ENCODE results near the gene PLEKHA5. TPM values are rescaled to one million over a fixed set of nuclear protein-coding genes. Genes with fewer than 3 reads are reported as not detected.

PLEKHA5 gene
- total RNA-seq, 4 donors from 2014 or later = 31.0 to 41.7 (median 34.1) TPM

DNA sequence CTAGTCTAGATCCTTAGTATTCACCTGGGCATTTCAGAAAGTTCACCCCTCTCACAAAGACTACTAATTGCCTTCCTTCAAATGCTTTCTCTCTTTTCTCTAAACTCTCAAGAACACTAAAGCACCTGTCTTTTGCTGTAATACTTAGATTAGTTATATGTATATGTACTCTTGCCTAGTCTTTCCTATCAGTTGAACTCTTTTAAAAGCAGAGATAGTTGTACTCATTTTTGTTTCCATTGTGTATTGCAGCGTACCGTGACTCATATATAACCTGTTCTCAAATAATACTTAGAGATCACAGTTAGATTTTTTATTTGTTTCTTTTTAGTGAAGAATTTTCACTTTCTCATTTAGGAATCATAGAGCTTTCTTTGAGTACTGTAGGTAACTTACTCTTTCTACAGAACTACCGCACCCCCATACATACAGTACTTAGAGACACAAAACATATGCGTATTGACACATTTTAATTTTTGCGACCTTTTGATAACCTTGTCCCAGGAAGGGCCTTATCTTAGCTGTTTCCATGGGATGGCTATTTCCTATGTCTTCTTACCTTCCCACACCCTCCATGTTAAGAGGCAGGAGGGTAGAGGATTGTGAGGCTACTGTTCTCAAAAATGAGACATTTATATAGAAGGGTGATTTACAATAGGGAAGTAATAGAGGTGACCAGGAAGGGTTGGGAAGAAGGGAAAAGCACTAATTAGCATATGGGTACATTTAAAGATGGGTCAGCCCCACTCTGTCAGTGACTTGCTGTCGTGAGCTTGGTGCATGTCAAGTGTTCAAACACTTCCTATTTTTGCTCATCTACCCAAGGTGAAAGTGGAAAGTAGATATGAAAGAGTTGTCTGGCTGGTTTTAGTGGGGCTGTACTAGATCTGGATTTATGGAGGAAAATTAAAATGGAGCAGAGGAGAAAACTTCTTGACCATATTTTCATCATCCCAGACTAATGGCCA, 74.3 kb downstream of the PLEKHA5 start:
- H3K4me3 ChIP-seq (ENCODE audit: low read depth, poor library complexity, severe bottlenecking) = no peak overlapping the region
- TF ChIP-seq POLR2A (IDR thresholded peaks at IDR 0.05) (no peak), CTCF (IDR thresholded peaks at IDR 0.05) (no peak)
- no peak for DNase-seq (ENCODE audit: low spot score in 2 of 2)
- intact Hi-C loops (cut with DNase I; ENCODE audit: low total_unique reads) = no loop called here
- WGBS, 2 donors = 97% methylated on average over 6 of the region's 6 CpGs

- intact Hi-C loops (cut with DNase I; ENCODE audit: low total_unique reads) = no loop called here
- DNase-seq (ENCODE audit: low spot score in 2 of 2) = no peak
- no peak overlapping the region for H3K4me3 ChIP-seq (ENCODE audit: low read depth, poor library complexity, severe bottlenecking)
- no peak for TF ChIP-seq POLR2A (IDR thresholded peaks at IDR 0.05)
- TF ChIP-seq CTCF (IDR thresholded peaks at IDR 0.05) = no peak
- WGBS, 2 donors = 63 to 73% methylated on average over 4 of the region's 4 CpGs
Measured at GRCh38 chr12:19205120-19205519, 75.6 kb downstream of the PLEKHA5 start.

- 92 to 93% methylated on average over 4 of the region's 4 CpGs for WGBS, 2 donors
- no peak for DNase-seq (ENCODE audit: low spot score in 2 of 2)
- no peak overlapping the region for H3K4me3 ChIP-seq (ENCODE audit: low read depth, poor library complexity, severe bottlenecking)
- intact Hi-C loops (cut with DNase I; ENCODE audit: low total_unique reads) = no loop called here
- no peak for TF ChIP-seq POLR2A (IDR thresholded peaks at IDR 0.05)
- no peak for TF ChIP-seq CTCF (IDR thresholded peaks at IDR 0.05)
Measured at GRCh38 chr12:19206493-19207077, 77.1 kb downstream of the PLEKHA5 start.

GRCh38 chr12:19208456-19208855, 78.9 kb downstream of the PLEKHA5 start:
- no peak overlapping the region for H3K4me3 ChIP-seq (ENCODE audit: low read depth, poor library complexity, severe bottlenecking)
- no peak for DNase-seq (ENCODE audit: low spot score in 2 of 2)
- intact Hi-C loops (cut with DNase I; ENCODE audit: low total_unique reads) = no loop called here
- TF ChIP-seq CTCF (IDR thresholded peaks at IDR 0.05) (no peak), POLR2A (IDR thresholded peaks at IDR 0.05) (no peak)
- 49 to 67% methylated on average over 2 of the region's 2 CpGs for WGBS, 2 donors

GRCh38 chr12:19209661-19210060, 80.1 kb downstream of the PLEKHA5 start:
- 89 to 90% methylated on average over 2 of the region's 2 CpGs for WGBS, 2 donors
- intact Hi-C loops (cut with DNase I; ENCODE audit: low total_unique reads) = no loop called here

More at GRCh38 chr12:19209661-19210060, 80.1 kb downstream of the PLEKHA5 start:
- DNase-seq (ENCODE audit: low spot score in 2 of 2) = no peak
- no peak overlapping the region for H3K4me3 ChIP-seq (ENCODE audit: low read depth, poor library complexity, severe bottlenecking)
- no peak for TF ChIP-seq CTCF (IDR thresholded peaks at IDR 0.05)
- TF ChIP-seq POLR2A (IDR thresholded peaks at IDR 0.05) = no peak

All from lower leg skin (tissue), 4 donors.